SK-N-SH (cell line): Measurements from ENCODE around the gene IKBKE. TPM values are rescaled to one million over a fixed set of nuclear protein-coding genes. Genes with fewer than 3 reads are reported as not detected.

Experiments used
- CTCF ChIA-PET: fragments of 300-600, 350-600 bp; formaldehyde crosslinking; extraction: SDS; loops from one replicate; lab custom pipeline; 2021; lab: Yijun Ruan, JAX
- POLR2A ChIA-PET: fragments of 350-600 bp; sonication (Branson Sonifier 250); formaldehyde crosslinking; extraction: SDS; loops from one replicate; lab custom pipeline; 2020; ENCODE audit warnings: antibody characterized with exemption, inconsistent platforms; lab: Yijun Ruan, JAX
- DNase-seq: peaks from one replicate; pipeline ENCODE4 v3.0.0; 2012
- H2AFZ ChIP-seq: fragments of 200-600 bp; sonication (generic); 2 replicates; pipeline ENCODE4 v1.8.1; 2016; ENCODE audit warnings: antibody characterized with exemption, mild to moderate bottlenecking, low read depth
- H3F3A ChIP-seq: fragments of 200-600 bp; sonication (generic); replicated peaks from 2 replicates; pipeline ENCODE3; 2016; ENCODE audit warnings: antibody characterized with exemption, mild to moderate bottlenecking; ENCODE audit not compliant: insufficient read depth
- H3K27ac ChIP-seq, 2 experiments: fragments of 200-500 bp in 1 of 2; fragments of 200-600 bp in 1 of 2; sonication (Bioruptor generic) in 1 of 2; sonication (generic), shearing (Covaris generic) in 1 of 2; 2 replicates each; pipeline versions ENCODE4 v1.5.1 to v1.6.1; 2014 to 2016; ENCODE audit warnings: low read depth in 2 of 2, inconsistent platforms in 1 of 2, low read length in 1 of 2, mild to moderate bottlenecking in 1 of 2, mixed read lengths in 1 of 2
- H3K27me3 ChIP-seq: fragments of 200-600 bp; sonication (generic), shearing (Covaris generic); 2 replicates; pipeline ENCODE4 v1.6.1; 2016; ENCODE audit warnings: mixed run types; ENCODE audit not compliant: insufficient read depth
- H3K36me3 ChIP-seq, 2 experiments: fragments of 200-500 bp in 1 of 2; fragments of 200-600 bp in 1 of 2; sonication (Bioruptor generic) in 1 of 2; sonication (generic) in 1 of 2; replicated peaks in 1 of 2; 2 replicates each; pipeline versions ENCODE3 to v1.5.1; 2014 to 2016; ENCODE audit warnings: low read length in 1 of 2, mild to moderate bottlenecking in 1 of 2; ENCODE audit not compliant: insufficient read depth in 2 of 2, control insufficient read depth in 1 of 2
- H3K4me1 ChIP-seq, 2 experiments: fragments of 200-500 bp in 1 of 2; fragments of 200-600 bp in 1 of 2; sonication (Bioruptor generic) in 1 of 2; sonication (generic), shearing (Covaris generic) in 1 of 2; 2 replicates each; pipeline versions ENCODE4 v1.5.1 to v1.6.1; 2014 to 2016; ENCODE audit warnings: low read depth in 1 of 2, low read length in 1 of 2, mixed run types in 1 of 2; ENCODE audit not compliant: insufficient read depth in 2 of 2, control insufficient read depth in 1 of 2
- H3K4me2 ChIP-seq: fragments of 200-600 bp; sonication (generic), shearing (Covaris generic); 2 replicates; pipeline ENCODE4 v1.6.1; 2017; ENCODE audit warnings: mixed run types
- H3K4me3 ChIP-seq, 2 experiments: fragments of 200-500 bp in 1 of 2; fragments of 200-600 bp in 1 of 2; sonication (Bioruptor generic) in 1 of 2; sonication (generic), shearing (Covaris generic) in 1 of 2; 2 replicates each; pipeline versions ENCODE4 v1.5.1 to v1.8.1; 2014 to 2016; ENCODE audit warnings: low read depth in 2 of 2, inconsistent platforms in 1 of 2, low read length in 1 of 2, mild to moderate bottlenecking in 1 of 2, mixed read lengths in 1 of 2, moderate library complexity in 1 of 2
- H3K79me2 ChIP-seq: fragments of 200-600 bp; sonication (generic); 2 replicates; pipeline ENCODE4 v1.8.1; 2017; ENCODE audit warnings: mild to moderate bottlenecking; ENCODE audit not compliant: insufficient read depth
- H3K9ac ChIP-seq: fragments of 200-600 bp; sonication (generic); 2 replicates; pipeline ENCODE4 v1.6.1; 2017; ENCODE audit warnings: mixed run types
- H3K9me2 ChIP-seq: fragments of 200-600 bp; sonication (generic); 2 replicates; pipeline ENCODE4 v1.6.1; 2017; ENCODE audit warnings: mixed run types
- H3K9me3 ChIP-seq: fragments of 200-600 bp; sonication (generic); 2 replicates; pipeline ENCODE4 v1.6.1; 2017; ENCODE audit warnings: mixed run types, mild to moderate bottlenecking, moderate library complexity
- H4K20me1 ChIP-seq: fragments of 200-600 bp; sonication (generic); 2 replicates; pipeline ENCODE4 v1.6.1; 2017; ENCODE audit warnings: mild to moderate bottlenecking, mixed run types; ENCODE audit not compliant: insufficient read depth
- CHD2 ChIP-seq: fragments of 150-350 bp; IDR thresholded peaks from 2 replicates; pipeline ENCODE4 v1.6.1; 2018; ENCODE audit warnings: low read length; ENCODE audit not compliant: partially characterized antibody
- ELF1 ChIP-seq: IDR thresholded peaks from 2 replicates; pipeline ENCODE4 v1.4.0; 2012
- EP300 ChIP-seq, 2 experiments: IDR thresholded peaks; 2 replicates each; pipeline versions ENCODE4 v1.4.0 to v1.6.1; 2012; ENCODE audit warnings: borderline replicate concordance in 1 of 2, low read depth in 1 of 2, low read length in 1 of 2
- FOXM1 ChIP-seq: IDR thresholded peaks from 2 replicates; pipeline ENCODE4 v1.4.0; 2012; ENCODE audit warnings: low read depth, mild to moderate bottlenecking
- GABPA ChIP-seq: IDR thresholded peaks from 2 replicates; pipeline ENCODE4 v1.4.0; 2012; ENCODE audit warnings: low read depth, mild to moderate bottlenecking
- GATA2 ChIP-seq: sonication (generic); formaldehyde crosslinking; IDR thresholded peaks from 2 replicates; pipeline ENCODE4 v1.5.0; 2020; ENCODE audit warnings: mild to moderate bottlenecking, missing genetic modification reagents
- MXI1 ChIP-seq: IDR thresholded peaks from 2 replicates; pipeline ENCODE4 v1.6.1; 2012; ENCODE audit warnings: mild to moderate bottlenecking, low read depth, low read length, improper control_type of control experiment
- POLR2AphosphoS5 ChIP-seq: IDR thresholded peaks from 2 replicates; pipeline ENCODE4 v1.6.1; 2012; ENCODE audit warnings: low read depth, low read length
- RAD21 ChIP-seq: IDR thresholded peaks from 2 replicates; pipeline ENCODE4 v1.6.1; 2012; ENCODE audit warnings: mild to moderate bottlenecking, low read length
- REST ChIP-seq: IDR thresholded peaks from 2 replicates; pipeline ENCODE4 v1.6.1; 2012; ENCODE audit warnings: mild to moderate bottlenecking, low read depth, low read length, moderate library complexity
- RXRA ChIP-seq: IDR thresholded peaks from 2 replicates; pipeline ENCODE4 v1.4.0; 2012; ENCODE audit warnings: low read depth, mild to moderate bottlenecking, borderline replicate concordance
- TCF12 ChIP-seq: IDR thresholded peaks from 2 replicates; pipeline ENCODE4 v1.4.0; 2012
- TEAD4 ChIP-seq: IDR thresholded peaks from 2 replicates; pipeline ENCODE4 v1.4.0; 2012; ENCODE audit warnings: mild to moderate bottlenecking, borderline replicate concordance; ENCODE audit not compliant: insufficient read depth
- WGBS: methylation state at CpG from one replicate; pipeline ENCODE4 v1.1.6; 2017; ENCODE audit warnings: low lambda C conversion rate; 5-methylcytosine and 5-hydroxymethylcytosine counted together
- polyA plus RNA-seq, 3 experiments: library from polyadenylated mRNA; depleted of rRNA; stranded (reverse); fragments of >200 nt; gene quantifications; 2 replicates each; pipeline ENCODE4 v1.2.3, GENCODE V29; 2012
- TF ChIP-seq, protein P1 (sequence below): fragments of 150-350 bp; IDR thresholded peaks from 2 replicates; pipeline ENCODE4 v1.6.1; 2016; ENCODE audit warnings: mild to moderate bottlenecking, low read depth, low read length

IKBKE gene
- polyA plus RNA-seq, 1 of the 3 experiments (the other 2 are of a cell fraction): 14.5 TPM

GRCh38 chr1:206502812-206503211 lies 32.5 kb downstream of the IKBKE start:
- Histone ChIP-seq H3K36me3 (no peaks in the 10 kb centered on the region), H3K4me3 (no peak overlapping the region), H3F3A (peaks cover 28% of the 10 kb centered on the region), H3K27me3 (no peaks in the 10 kb centered on the region), H3K27ac (no peak overlapping the region), H3K9me2 (no peaks in the 10 kb centered on the region), H2AFZ (no peak overlapping the region), H3K9ac (no peak overlapping the region), H3K4me1 (peaks cover 15 to 22% of the 10 kb centered on the region in 2 experiments; a peak in 3 of 4 replicates), H4K20me1 (no peaks in the 10 kb centered on the region), H3K4me2 (no peak overlapping the region), H3K9me3 (no peaks in the 10 kb centered on the region), H3K79me2 (no peaks in the 10 kb centered on the region)
- ChIA-PET CTCF (interaction anchor here (1.2 to 5.2 kb wide), 6 partner anchors 12 to 81 kb away, joined by 6 to 37 read pairs (median 12); no protein-coding TSS in a partner anchor), POLR2A (no interaction called here)
- 73% methylated on average over 1 of the region's 1 CpG for WGBS
- TF ChIP-seq EP300 (IDR thresholded peaks at IDR 0.05; ENCODE audit: borderline replicate concordance in 1 of 2, low read depth in 1 of 2, low read length in 1 of 2) (no peak), FOXM1 (no peak), GABPA (no peak), MXI1 (no peak), POLR2AphosphoS5 (no peak), CHD2 (no peak), REST (no peak), RAD21 (no peak), ELF1 (no peak), GATA2 (CRISPR knock-in tag) (no peak), TEAD4 (no peak), TCF12 (no peak), RXRA (no peak)
- TF ChIP-seq, protein P1, sequence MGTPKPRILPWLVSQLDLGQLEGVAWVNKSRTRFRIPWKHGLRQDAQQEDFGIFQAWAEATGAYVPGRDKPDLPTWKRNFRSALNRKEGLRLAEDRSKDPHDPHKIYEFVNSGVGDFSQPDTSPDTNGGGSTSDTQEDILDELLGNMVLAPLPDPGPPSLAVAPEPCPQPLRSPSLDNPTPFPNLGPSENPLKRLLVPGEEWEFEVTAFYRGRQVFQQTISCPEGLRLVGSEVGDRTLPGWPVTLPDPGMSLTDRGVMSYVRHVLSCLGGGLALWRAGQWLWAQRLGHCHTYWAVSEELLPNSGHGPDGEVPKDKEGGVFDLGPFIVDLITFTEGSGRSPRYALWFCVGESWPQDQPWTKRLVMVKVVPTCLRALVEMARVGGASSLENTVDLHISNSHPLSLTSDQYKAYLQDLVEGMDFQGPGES: no peak
- DNase-seq: no peak
